ENCODE results near the gene OPN5. TPM values are rescaled to one million over a fixed set of nuclear protein-coding genes. Genes with fewer than 3 reads are reported as not detected.

The OPN5 gene
- total RNA-seq, 2 donors from 2014 or later: not detected

- intact Hi-C loops (cut with DNase I): loop anchor here (5.0 kb wide), 2 partner anchors 978 to 1633 kb away; no protein-coding TSS in a partner anchor
- H3K27ac ChIP-seq: no peak overlapping the region
- no peaks in the 10 kb centered on the region for H3K27me3 ChIP-seq
- no peak overlapping the region for H3K4me3 ChIP-seq
- no peaks in the 10 kb centered on the region for H3K4me1 ChIP-seq
- no peaks in the 10 kb centered on the region for H3K9me3 ChIP-seq
- H3K9ac ChIP-seq (ENCODE audit: low read depth in 2 of 2, low read length in 2 of 2): no peak overlapping the region
- TF ChIP-seq CTCF (IDR thresholded peaks at IDR 0.05): no peak
- DNase-seq: no peak
- no peaks in the 10 kb centered on the region for H3K36me3 ChIP-seq
These were observed 7.7 kb downstream of the OPN5 start for GRCh38 chr6:47789553-47789952.

DNA sequence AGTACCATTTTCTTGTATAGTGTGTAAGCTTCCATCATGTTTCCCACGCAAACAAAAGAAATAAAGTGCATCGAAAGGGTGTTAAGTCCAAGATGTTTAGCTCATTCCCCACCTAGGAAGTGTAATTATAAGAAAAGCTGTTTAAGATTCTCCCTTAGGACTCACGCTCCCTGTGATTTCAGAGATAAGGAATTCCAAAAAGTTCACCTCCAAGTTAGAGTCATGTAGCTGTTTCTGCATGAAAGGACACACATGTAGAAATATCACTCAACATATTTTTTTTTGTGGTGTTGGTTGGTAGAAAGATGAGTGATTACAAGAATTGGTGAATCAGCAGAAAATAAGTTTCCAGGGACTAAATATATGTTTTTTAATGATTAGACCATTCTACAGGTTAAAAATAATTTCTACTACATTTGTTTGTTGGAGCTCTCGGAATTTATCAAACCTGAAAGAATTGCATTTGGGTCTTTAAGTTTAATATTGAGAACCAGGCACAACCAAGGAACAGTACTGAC lies 10.4 kb downstream of the OPN5 start:
- intact Hi-C loops (cut with DNase I): no loop called here
- no peak overlapping the region for H3K9ac ChIP-seq (ENCODE audit: low read depth in 2 of 2, low read length in 2 of 2)
- no peaks in the 10 kb centered on the region for H3K36me3 ChIP-seq
- no peaks in the 10 kb centered on the region for H3K9me3 ChIP-seq
- H3K4me1 ChIP-seq: no peaks in the 10 kb centered on the region
- no peak for DNase-seq
- no peak for TF ChIP-seq CTCF (IDR thresholded peaks at IDR 0.05)
- H3K27me3 ChIP-seq: no peaks in the 10 kb centered on the region
- no peak overlapping the region for H3K27ac ChIP-seq
- H3K4me3 ChIP-seq: no peak overlapping the region

GRCh38 chr6:47794577-47795135 lies 12.8 kb downstream of the OPN5 start:
- no peaks in the 10 kb centered on the region for H3K4me1 ChIP-seq
- intact Hi-C loops (cut with DNase I): no loop called here
- no peak for TF ChIP-seq CTCF (IDR thresholded peaks at IDR 0.05)
- no peaks in the 10 kb centered on the region for H3K27me3 ChIP-seq
- no peaks in the 10 kb centered on the region for H3K36me3 ChIP-seq
- no peaks in the 10 kb centered on the region for H3K9me3 ChIP-seq
- H3K4me3 ChIP-seq: no peak overlapping the region
- H3K9ac ChIP-seq (ENCODE audit: low read depth in 2 of 2, low read length in 2 of 2): no peak overlapping the region
- no peak overlapping the region for H3K27ac ChIP-seq
- no peak for DNase-seq

DNA sequence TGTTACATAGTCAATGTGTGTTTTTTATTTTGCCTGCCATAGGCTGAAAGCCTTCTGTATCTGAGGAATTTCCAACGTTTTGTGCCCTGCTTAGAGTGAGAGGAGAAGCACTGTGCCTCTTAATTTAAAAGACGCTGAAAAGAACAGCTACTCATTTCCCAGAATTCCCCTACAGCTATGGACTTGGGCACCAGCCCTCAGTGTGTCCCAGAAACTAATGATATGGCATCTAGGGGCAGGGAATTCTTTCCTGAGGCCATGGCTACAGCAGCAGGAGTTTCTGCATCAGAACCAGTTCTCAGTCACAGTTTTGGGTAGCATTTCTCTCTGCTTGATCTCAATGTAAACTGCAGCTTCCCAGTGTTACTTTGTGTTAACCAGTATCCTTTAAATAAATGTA lies 20.2 kb downstream of the OPN5 start:
- H3K27me3 ChIP-seq: no peaks in the 10 kb centered on the region
- no peaks in the 10 kb centered on the region for H3K9me3 ChIP-seq
- TF ChIP-seq CTCF (IDR thresholded peaks at IDR 0.05): no peak
- no peaks in the 10 kb centered on the region for H3K36me3 ChIP-seq
- intact Hi-C loops (cut with DNase I): no loop called here
- H3K4me3 ChIP-seq: no peak overlapping the region
- H3K27ac ChIP-seq: no peak overlapping the region
- DNase-seq: no peak
- no peak overlapping the region for H3K9ac ChIP-seq (ENCODE audit: low read depth in 2 of 2, low read length in 2 of 2)
- no peaks in the 10 kb centered on the region for H3K4me1 ChIP-seq

DNA sequence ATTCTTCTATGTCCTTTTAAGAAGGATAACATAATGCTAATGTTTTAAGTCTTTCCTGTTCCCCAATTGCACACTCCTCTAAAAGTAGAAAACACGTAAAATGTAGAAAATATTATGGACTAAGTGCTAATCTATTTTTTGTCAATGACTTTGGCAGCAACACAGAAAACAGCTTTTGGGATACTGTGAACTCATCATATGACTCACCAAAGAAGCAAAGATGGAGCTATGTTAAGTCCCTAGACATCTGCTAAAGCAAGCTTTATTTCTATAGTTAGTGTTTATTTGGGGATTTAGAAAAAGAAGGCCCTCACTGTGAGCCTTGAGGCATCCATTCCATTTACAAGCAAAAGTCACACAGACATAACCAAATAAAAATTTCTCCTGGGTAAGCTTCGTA lies 23.0 kb downstream of the OPN5 start:
- intact Hi-C loops (cut with DNase I): no loop called here
- H3K9me3 ChIP-seq: no peaks in the 10 kb centered on the region

More for the DNA sequence above, 23.0 kb downstream of the OPN5 start:
- no peak overlapping the region for H3K4me3 ChIP-seq
- H3K27ac ChIP-seq: no peak overlapping the region
- no peak for TF ChIP-seq CTCF (IDR thresholded peaks at IDR 0.05)
- H3K36me3 ChIP-seq: no peaks in the 10 kb centered on the region
- no peak overlapping the region for H3K9ac ChIP-seq (ENCODE audit: low read depth in 2 of 2, low read length in 2 of 2)
- H3K27me3 ChIP-seq: no peaks in the 10 kb centered on the region
- no peak for DNase-seq
- H3K4me1 ChIP-seq: no peaks in the 10 kb centered on the region

Data from colonic mucosa (tissue), 4 donors.